GM18502 (cell line): ENCODE measurements around the gene TSFM.

ENCODE experiments used
- ATAC-seq: cut with Tn5 transposase; IDR thresholded peaks from one replicate; pipeline ENCODE4 v1.9.1; 2021; ENCODE audit warnings: mild to moderate bottlenecking; ENCODE audit not compliant: unreplicated experiment, poor library complexity

The TSFM gene

DNA sequence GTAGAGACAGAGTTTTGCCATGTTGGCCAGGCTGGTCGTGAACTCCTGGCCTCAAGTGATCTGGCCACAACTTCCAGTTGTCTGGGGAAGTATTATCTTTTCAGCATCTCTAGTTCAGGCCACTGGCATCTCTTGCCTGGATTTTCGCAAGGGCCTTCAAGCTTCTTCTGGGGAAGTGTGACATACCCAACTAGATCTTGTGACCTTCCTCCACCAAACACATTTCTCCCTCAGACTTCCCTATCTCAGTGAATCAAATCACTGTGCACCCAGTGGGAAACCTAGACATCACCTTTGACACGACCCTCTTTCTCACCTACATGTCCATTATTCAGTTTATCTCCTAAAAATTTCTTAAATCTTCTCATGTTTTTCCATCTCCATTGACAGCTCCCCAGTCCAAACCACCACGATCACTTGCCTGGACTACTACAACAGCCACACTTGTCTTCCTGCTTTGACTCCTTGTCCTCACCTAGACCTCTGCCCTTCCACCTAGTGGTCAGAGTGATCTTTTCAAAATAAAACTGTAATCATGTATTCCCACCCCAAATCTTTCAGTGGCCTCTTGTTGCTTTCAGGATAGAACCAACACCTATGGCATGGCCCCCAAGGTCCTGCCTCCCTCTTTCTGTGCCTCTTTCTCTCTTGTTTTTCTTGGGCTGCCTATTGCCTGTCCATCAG is 6.9 kb upstream of the TSFM start:
- no peak for ATAC-seq

- no peak for ATAC-seq
Measured at GRCh38 chr12:57776247-57776587, 6.4 kb upstream of the TSFM start.

- ATAC-seq = no peak
Measured at GRCh38 chr12:57777367-57777766, 5.2 kb upstream of the TSFM start.

- ATAC-seq = no peak
Measured at GRCh38 chr12:57777911-57778310, 4.7 kb upstream of the TSFM start.

GRCh38 chr12:57779736-57780135 is 2.9 kb upstream of the TSFM start:
- no peak for ATAC-seq

DNA sequence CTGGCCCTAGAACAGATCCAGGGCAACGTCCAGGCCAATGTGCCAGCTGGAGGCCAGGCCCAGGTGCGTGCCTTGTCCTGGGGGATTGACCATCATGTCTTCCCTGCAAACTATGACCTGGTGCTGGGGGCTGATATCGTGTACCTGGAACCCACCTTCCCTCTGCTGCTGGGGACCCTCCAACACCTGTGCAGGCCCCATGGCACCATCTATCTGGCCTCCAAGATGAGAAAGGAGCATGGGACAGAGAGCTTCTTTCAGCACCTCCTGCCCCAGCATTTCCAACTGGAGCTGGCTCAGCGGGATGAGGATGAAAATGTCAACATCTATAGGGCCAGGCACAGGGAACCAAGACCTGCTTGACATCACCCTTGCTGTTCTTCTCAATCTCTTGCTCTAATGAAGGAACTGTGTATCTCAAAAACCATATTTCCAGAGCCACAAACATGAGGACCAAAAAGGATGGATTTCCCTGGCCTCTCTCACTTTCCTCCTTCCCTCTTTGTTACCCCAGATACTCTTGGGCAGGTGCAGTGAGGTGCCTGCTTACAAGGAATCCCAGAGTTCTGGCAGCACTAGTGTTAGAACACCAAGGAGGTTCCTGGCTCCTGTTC is 2.2 kb upstream of the TSFM start:
- no peak for ATAC-seq

DNA sequence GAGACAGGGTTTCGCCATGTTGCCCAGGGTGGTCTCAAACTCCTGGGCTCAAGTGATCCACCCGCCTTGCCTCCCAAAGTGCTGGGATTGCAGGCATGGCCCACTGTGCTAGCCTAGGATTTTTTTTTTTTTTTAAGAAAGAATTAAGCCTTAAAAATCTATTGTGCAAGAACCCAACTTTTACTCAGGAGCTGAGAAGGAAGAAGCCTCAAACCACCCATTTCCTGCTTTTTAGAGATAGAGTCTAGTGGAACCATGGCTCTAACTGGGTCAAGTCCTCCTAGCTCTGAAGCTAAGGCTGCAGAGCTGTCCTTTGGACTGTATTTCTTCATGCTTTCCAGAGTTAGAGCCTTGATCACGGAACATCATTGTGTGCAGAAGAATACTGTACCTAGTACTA is 1.3 kb upstream of the TSFM start:
- ATAC-seq = no peak

- ATAC-seq = no peak
Measured at GRCh38 chr12:57781801-57782200, 786 bp upstream of the TSFM start.

DNA sequence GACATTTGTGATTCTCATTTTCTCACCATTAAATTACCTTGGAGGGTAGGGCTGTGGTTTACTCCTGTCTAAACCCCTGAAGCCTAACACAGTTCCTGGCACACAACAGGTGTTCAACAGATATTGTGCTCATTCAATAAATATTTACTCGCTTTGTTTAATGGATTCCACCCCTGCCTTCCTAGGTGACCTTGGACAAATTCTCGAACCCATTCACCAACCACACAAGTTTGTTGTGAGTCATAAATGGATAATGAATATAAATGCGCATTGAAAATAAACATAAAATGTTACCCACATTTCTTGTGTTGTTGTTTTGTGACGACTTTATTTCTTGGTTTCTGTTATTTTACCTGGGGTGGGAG is 362 bp upstream of the TSFM start:
- peak; percentile 9 for ATAC-seq

DNA sequence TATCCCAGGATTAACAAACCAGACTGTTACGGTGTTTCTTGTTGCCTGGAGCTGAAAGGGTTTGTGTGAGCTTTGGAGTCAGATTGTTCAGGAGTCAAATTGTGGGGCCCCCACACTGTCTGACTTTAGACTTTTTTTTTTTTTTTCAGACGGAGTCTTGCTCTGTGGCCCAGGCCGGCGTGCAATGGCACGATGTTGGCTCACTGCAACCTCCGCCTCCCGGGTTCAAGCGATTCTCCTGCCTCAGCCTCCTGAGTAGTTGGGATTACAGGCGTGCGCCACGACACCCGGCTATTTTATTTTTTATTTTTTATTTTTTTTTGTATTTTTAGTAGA is 847 bp downstream of the TSFM start:
- ATAC-seq = no peak

GRCh38 chr12:57783861-57784260 is 1.3 kb downstream of the TSFM start:
- no peak for ATAC-seq

GRCh38 chr12:57793920-57794319 is 11.3 kb downstream of the TSFM start:
- no peak for ATAC-seq

- no peak for ATAC-seq
Measured at GRCh38 chr12:57795354-57795753, 12.8 kb downstream of the TSFM start.

DNA sequence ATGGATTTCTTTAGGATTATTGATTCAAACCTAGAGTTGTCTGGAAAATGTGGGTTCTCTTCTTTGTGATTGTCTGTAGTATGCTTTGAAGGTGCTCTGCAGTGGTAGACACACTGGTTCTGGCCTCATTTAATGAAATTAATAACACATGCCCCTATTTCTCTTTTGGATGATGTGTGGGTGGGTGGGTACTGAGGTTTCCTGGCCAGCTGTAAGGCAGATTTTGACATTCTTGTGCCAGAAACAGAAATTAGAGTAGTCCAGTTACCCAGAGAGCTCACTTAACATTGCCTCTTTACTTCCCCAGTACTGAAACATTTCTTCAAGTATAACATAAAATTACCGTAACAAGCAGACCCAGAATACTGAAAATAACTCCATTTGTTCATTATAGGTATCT is 14.4 kb downstream of the TSFM start:
- ATAC-seq = no peak

DNA sequence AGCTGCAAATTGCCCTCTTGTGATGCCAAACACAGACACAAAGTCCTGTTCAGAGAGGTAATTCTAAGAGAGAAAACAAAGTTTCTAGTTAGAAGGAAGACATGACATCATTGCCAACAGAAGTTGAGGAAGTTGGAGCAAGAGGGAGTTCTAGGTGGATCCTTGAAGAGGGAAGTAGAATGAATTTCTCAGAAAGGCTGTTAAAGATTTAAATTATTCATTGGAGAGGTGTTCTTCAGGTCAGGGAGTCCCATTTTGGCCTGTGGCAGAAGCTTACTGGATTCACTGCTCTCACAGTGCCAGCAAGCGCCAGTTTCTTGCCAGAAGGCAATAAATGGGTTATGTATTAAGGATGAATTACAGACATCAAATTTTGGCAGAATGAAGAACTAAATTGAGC is 15.3 kb downstream of the TSFM start:
- ATAC-seq = no peak

GRCh38 chr12:57800965-57801364 is 18.4 kb downstream of the TSFM start:
- ATAC-seq = no peak

DNA sequence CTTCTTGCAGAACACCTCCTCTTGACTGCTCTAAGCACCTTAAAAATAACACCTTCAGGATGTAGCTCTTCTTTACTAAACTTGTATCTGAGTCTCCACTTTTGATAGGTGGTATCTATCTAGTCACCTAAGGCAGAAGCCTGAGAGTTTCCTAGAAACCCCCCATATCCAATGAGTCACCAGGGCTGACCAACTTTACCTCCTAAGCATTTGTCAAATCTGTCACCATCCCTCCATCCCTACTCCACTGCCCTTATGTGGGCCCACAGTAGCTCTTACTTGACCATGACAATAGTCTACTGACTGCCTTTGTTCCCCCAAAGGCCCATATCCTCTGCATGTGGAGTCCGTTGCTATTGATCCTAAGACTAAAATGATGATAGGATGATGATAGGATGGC is 20.0 kb downstream of the TSFM start:
- ATAC-seq = no peak

GRCh38 chr12:57803319-57803893 is 20.8 kb downstream of the TSFM start:
- peak; percentile 55 for ATAC-seq

DNA sequence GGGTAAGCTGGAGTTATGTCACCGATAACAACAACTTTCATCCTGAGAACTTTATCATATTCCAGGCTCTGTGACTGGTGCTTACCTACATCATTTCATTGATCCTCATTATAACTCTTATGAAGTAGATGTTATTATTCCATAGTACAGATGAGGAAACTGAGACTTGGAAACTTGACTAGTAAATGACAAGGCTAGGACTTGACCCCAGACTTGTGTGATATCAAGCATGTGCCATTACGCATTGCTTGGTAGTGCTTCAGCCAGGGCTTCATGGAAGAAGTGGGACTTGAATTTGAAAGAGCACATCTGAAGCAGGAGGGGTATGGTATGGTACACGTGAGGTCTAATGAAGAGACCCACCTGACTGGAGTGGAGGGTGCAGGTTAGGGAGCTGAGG is 24.1 kb downstream of the TSFM start:
- ATAC-seq = no peak

GRCh38 chr12:57807285-57807684 is 24.7 kb downstream of the TSFM start:
- ATAC-seq = no peak

GRCh38 chr12:57808351-57808750 is 25.8 kb downstream of the TSFM start:
- no peak for ATAC-seq

DNA sequence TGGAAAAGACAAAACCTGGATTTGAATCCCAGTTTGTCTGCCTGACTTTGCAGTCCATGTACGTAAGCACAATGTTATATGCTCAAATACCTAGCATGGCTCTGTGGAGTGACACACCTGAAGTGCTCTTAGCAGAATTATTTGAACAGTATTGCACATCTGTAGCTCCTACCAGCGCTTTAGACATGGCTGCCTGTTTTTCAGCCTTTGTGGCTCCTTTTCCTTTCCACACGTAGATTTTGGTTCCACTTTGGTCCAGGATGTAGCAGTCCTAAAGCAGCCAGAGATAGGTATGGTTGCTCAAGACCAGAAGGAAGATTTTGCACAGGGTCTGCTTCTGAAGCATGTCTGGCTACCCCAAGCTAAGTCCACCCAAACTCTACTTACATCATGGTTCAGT is 26.8 kb downstream of the TSFM start:
- no peak for ATAC-seq
